ENCODE measurements around the gene TMEM235. TPM values are rescaled to one million over a fixed set of nuclear protein-coding genes. Genes with fewer than 3 reads are reported as not detected.

Gene TMEM235
- total and polyA plus RNA-seq, 4 donors: 0.02 TPM; not detected in 3

- peaks cover 0 to 5% (median 4%) of the 10 kb centered on the region in 4 donors for H3K27me3 ChIP-seq (ENCODE audit: control insufficient read depth in 4 of 4, insufficient read depth in 4 of 4, low read length in 3 of 4)
- H3K4me3 ChIP-seq (ENCODE audit: low read depth in 1 of 3, low read length in 3 of 3): no peak overlapping the region
- 50% methylated on average over 13 of the region's 13 CpGs for WGBS
- no peak overlapping the region for H3K27ac ChIP-seq (ENCODE audit: low read depth in 1 of 2, low read length in 2 of 2)
- no peak overlapping the region for H3K9ac ChIP-seq (ENCODE audit: low read depth in 1 of 2, low read length in 2 of 2)
- H3K9me3 ChIP-seq (ENCODE audit: control insufficient read depth in 4 of 4, low read length in 3 of 4): no peaks in the 10 kb centered on the region
- peaks cover 0 to 3% (median 0%) of the 10 kb centered on the region in 4 donors for H3K4me1 ChIP-seq (ENCODE audit: control insufficient read depth in 4 of 4, insufficient read depth in 4 of 4, low read length in 3 of 4)
- no peak for TF ChIP-seq TAF1 (conservative IDR thresholded peaks at IDR 0.05)
- no peak for TF ChIP-seq NR2F2 (IDR thresholded peaks at IDR 0.05)
- TF ChIP-seq, protein P1, sequence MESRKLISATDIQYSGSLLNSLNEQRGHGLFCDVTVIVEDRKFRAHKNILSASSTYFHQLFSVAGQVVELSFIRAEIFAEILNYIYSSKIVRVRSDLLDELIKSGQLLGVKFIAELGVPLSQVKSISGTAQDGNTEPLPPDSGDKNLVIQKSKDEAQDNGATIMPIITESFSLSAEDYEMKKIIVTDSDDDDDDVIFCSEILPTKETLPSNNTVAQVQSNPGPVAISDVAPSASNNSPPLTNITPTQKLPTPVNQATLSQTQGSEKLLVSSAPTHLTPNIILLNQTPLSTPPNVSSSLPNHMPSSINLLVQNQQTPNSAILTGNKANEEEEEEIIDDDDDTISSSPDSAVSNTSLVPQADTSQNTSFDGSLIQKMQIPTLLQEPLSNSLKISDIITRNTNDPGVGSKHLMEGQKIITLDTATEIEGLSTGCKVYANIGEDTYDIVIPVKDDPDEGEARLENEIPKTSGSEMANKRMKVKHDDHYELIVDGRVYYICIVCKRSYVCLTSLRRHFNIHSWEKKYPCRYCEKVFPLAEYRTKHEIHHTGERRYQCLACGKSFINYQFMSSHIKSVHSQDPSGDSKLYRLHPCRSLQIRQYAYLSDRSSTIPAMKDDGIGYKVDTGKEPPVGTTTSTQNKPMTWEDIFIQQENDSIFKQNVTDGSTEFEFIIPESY (IDR thresholded peaks at IDR 0.05): no peak
- no peak for TF ChIP-seq EGR1 (IDR thresholded peaks at IDR 0.05; ENCODE audit: low read depth in 2 of 2)
- TF ChIP-seq FOXA2 (IDR thresholded peaks at IDR 0.05): no peak
- TF ChIP-seq, protein P2, sequence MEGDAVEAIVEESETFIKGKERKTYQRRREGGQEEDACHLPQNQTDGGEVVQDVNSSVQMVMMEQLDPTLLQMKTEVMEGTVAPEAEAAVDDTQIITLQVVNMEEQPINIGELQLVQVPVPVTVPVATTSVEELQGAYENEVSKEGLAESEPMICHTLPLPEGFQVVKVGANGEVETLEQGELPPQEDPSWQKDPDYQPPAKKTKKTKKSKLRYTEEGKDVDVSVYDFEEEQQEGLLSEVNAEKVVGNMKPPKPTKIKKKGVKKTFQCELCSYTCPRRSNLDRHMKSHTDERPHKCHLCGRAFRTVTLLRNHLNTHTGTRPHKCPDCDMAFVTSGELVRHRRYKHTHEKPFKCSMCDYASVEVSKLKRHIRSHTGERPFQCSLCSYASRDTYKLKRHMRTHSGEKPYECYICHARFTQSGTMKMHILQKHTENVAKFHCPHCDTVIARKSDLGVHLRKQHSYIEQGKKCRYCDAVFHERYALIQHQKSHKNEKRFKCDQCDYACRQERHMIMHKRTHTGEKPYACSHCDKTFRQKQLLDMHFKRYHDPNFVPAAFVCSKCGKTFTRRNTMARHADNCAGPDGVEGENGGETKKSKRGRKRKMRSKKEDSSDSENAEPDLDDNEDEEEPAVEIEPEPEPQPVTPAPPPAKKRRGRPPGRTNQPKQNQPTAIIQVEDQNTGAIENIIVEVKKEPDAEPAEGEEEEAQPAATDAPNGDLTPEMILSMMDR (IDR thresholded peaks at IDR 0.05; ENCODE audit: low read depth, low read length, missing input control): no peak
- TF ChIP-seq GABPA (IDR thresholded peaks at IDR 0.05 in 1 of 2, conservative IDR thresholded peaks at IDR 0.05 in 1 of 2): no peak
- TF ChIP-seq SP1 (IDR thresholded peaks at IDR 0.05): no peak
- no peak for TF ChIP-seq YY1 (IDR thresholded peaks at IDR 0.05)
- no peak for TF ChIP-seq REST (IDR thresholded peaks at IDR 0.05)
- no peak for TF ChIP-seq HNF4G (IDR thresholded peaks at IDR 0.05)
- TF ChIP-seq RAD21 (IDR thresholded peaks at IDR 0.05): no peak
- TF ChIP-seq FOXA1 (IDR thresholded peaks at IDR 0.05): no peak
- DNase-seq (ENCODE audit: low spot score): no peak
- no peaks in the 10 kb centered on the region for H3K36me3 ChIP-seq (ENCODE audit: control insufficient read depth in 4 of 4, insufficient read depth in 3 of 4, low read depth in 1 of 4, low read length in 3 of 4)
These were observed 1.0 kb upstream of the TMEM235 start for GRCh38 chr17:78230252-78230962.

DNA sequence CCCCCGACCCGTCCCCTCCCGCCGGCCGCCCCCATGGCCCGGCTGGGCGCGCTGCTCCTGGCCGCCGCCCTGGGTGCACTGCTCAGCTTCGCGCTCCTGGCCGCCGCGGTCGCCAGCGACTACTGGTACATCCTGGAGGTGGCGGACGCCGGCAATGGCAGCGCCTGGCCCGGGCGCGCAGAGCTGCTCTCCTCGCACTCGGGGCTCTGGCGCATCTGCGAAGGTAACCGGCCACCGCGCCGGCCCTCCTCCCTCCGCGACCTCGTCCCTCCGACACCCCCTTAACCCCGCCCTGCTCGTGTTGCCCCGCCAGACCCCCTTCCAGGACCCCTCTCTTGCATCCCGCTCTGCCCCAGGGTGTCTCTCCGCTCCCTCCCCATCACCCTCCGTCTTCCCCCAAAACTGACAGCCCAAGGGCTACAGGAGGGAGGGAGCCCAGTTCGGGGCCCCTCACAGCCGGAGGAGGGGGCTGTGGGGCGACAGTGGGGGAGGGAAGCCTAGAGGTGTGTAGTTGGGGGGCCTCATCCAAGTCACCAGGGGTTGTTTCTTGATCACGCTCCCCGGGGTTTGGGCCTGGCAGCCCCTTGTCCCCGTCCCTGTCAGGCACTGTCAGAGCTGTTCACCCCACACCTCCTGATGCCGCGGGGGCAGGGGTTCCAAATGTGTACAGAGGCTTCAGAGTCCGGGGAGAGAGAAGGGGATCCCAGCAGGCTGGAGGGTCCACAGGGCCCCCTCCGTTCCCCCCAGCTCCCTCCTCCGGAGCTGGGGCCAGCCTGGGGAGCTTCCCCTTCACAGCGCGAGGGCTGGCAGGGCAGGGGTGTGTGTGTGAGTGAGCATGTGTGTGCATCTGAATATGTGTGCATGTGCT lies 794 bp downstream of the TMEM235 start:
- Histone ChIP-seq H3K4me3 (ENCODE audit: low read depth in 1 of 3, low read length in 3 of 3) (peak overlapping the region in 1 of 3 donors; percentile 25), H3K4me1 (ENCODE audit: control insufficient read depth in 4 of 4, insufficient read depth in 4 of 4, low read length in 3 of 4) (no peaks in the 10 kb centered on the region), H3K9ac (ENCODE audit: low read depth in 1 of 2, low read length in 2 of 2) (no peak overlapping the region), H3K27me3 (ENCODE audit: control insufficient read depth in 4 of 4, insufficient read depth in 4 of 4, low read length in 3 of 4) (peaks cover 0 to 5% (median 4%) of the 10 kb centered on the region in 4 donors), H3K9me3 (ENCODE audit: control insufficient read depth in 4 of 4, low read length in 3 of 4) (no peaks in the 10 kb centered on the region), H3K27ac (ENCODE audit: low read depth in 1 of 2, low read length in 2 of 2) (no peak overlapping the region), H3K36me3 (ENCODE audit: control insufficient read depth in 4 of 4, insufficient read depth in 3 of 4, low read depth in 1 of 4, low read length in 3 of 4) (no peaks in the 10 kb centered on the region)
- DNase-seq (ENCODE audit: low spot score): no peak
- 18% methylated on average over 55 of the region's 55 CpGs for whole genome bisulfite sequencing
- TF ChIP-seq HNF4A (conservative IDR thresholded peaks at IDR 0.05) (no peak), SP1 (IDR thresholded peaks at IDR 0.05) (no peak), RAD21 (IDR thresholded peaks at IDR 0.05) (no peak), RXRA (IDR thresholded peaks at IDR 0.05) (no peak)
- TF ChIP-seq, protein P1 (IDR thresholded peaks at IDR 0.05): no peak
- TF ChIP-seq, protein P3, sequence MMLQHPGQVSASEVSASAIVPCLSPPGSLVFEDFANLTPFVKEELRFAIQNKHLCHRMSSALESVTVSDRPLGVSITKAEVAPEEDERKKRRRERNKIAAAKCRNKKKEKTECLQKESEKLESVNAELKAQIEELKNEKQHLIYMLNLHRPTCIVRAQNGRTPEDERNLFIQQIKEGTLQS (IDR thresholded peaks at IDR 0.05): no peak
- TF ChIP-seq, protein P4, sequence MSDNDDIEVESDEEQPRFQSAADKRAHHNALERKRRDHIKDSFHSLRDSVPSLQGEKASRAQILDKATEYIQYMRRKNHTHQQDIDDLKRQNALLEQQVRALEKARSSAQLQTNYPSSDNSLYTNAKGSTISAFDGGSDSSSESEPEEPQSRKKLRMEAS (IDR thresholded peaks at IDR 0.05): no peak

All from liver (tissue), 9 donors.